Stimulated activated naive CD8-positive, alpha-beta T cell treated with anti-CD3 and anti-CD28 coated beads, Interleukin-15, Interleukin-2, amounts not matched to agents 100 ng/mL and 50 ng/mL, for 24 hours (primary cell): ENCODE data around the gene RETREG1.
"Not testable (repeated sequence)": the region's sequence is repeated elsewhere in the genome, so short reads cannot be mapped to it uniquely, and the experiment has no call there.

Experiments
- H3K27ac Mint-ChIP-seq: one replicate; pipeline ENCODE4 v1.8.0; 2021; ENCODE audit warnings: mild to moderate bottlenecking, mixed read lengths
- H3K27me3 Mint-ChIP-seq: one replicate; pipeline ENCODE4 v1.8.0; 2021; ENCODE audit warnings: mixed read lengths
- H3K36me3 Mint-ChIP-seq: one replicate; pipeline ENCODE4 v1.8.0; 2021; ENCODE audit warnings: low read depth, mixed read lengths
- H3K4me1 Mint-ChIP-seq: one replicate; pipeline ENCODE4 v1.8.0; 2021; ENCODE audit warnings: low read depth, mixed read lengths
- H3K4me3 Mint-ChIP-seq: one replicate; pipeline ENCODE4 v1.8.0; 2021; ENCODE audit warnings: mild to moderate bottlenecking, mixed read lengths
- H3K9me3 Mint-ChIP-seq: one replicate; pipeline ENCODE4 v1.8.0; 2021; ENCODE audit warnings: mixed read lengths

Gene RETREG1

GRCh38 chr5:16628376-16628775 is 11.6 kb upstream of the RETREG1 start:
- H3K27me3 Mint-ChIP-seq = no peaks in the 10 kb centered on the region
- H3K27ac Mint-ChIP-seq = peak overlapping the region; percentile 29
- H3K9me3 Mint-ChIP-seq = no peaks in the 10 kb centered on the region
- no peaks in the 10 kb centered on the region for H3K36me3 Mint-ChIP-seq
- H3K4me3 Mint-ChIP-seq = no peak overlapping the region
- peaks cover 58% of the 10 kb centered on the region for H3K4me1 Mint-ChIP-seq

DNA sequence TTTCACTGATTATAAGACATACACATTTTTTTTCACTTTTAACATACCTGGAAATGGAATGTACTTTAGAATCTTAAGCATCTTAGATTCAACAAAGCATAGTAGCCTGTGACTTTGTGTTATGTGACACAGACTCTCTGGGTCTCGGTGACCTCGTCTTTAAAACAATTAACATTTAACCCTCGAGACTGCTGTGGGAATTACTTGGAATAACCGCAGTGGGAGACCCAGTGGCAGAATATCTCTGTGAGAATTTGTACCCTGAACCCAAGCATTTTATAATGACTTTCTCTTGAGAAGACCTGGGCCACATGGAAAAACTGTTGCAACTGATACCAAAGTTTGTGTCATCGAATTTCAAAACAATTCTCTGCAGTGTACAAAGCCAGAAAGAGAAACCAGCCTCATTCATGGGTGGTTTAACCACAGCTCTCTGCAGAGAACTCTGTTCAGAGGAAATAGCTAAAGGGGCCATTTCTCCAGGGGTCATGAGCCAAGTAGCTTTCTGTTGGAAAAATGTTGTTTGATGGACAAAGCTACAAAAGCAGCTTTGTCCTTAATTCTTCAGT is 10.0 kb upstream of the RETREG1 start:
- Mint-ChIP-seq H3K27me3 (no peaks in the 10 kb centered on the region), H3K36me3 (no peaks in the 10 kb centered on the region), H3K9me3 (no peaks in the 10 kb centered on the region), H3K27ac (peak overlapping the region; percentile 89), H3K4me1 (peaks cover 58% of the 10 kb centered on the region), H3K4me3 (peak overlapping the region; percentile 40)

GRCh38 chr5:16625096-16625495 is 8.3 kb upstream of the RETREG1 start:
- peaks cover 54% of the 10 kb centered on the region for H3K4me1 Mint-ChIP-seq
- no peaks in the 10 kb centered on the region for H3K27me3 Mint-ChIP-seq
- H3K9me3 Mint-ChIP-seq = no peaks in the 10 kb centered on the region
- peak overlapping the region; percentile 33 for H3K27ac Mint-ChIP-seq
- no peak overlapping the region for H3K4me3 Mint-ChIP-seq
- H3K36me3 Mint-ChIP-seq = no peaks in the 10 kb centered on the region

GRCh38 chr5:16619136-16619535 is 2.3 kb upstream of the RETREG1 start:
- Mint-ChIP-seq H3K27ac (no peak overlapping the region), H3K4me1 (peaks cover 21% of the 10 kb centered on the region), H3K36me3 (peaks cover 7% of the 10 kb centered on the region), H3K27me3 (no peaks in the 10 kb centered on the region), H3K9me3 (no peaks in the 10 kb centered on the region), H3K4me3 (no peak overlapping the region)

DNA sequence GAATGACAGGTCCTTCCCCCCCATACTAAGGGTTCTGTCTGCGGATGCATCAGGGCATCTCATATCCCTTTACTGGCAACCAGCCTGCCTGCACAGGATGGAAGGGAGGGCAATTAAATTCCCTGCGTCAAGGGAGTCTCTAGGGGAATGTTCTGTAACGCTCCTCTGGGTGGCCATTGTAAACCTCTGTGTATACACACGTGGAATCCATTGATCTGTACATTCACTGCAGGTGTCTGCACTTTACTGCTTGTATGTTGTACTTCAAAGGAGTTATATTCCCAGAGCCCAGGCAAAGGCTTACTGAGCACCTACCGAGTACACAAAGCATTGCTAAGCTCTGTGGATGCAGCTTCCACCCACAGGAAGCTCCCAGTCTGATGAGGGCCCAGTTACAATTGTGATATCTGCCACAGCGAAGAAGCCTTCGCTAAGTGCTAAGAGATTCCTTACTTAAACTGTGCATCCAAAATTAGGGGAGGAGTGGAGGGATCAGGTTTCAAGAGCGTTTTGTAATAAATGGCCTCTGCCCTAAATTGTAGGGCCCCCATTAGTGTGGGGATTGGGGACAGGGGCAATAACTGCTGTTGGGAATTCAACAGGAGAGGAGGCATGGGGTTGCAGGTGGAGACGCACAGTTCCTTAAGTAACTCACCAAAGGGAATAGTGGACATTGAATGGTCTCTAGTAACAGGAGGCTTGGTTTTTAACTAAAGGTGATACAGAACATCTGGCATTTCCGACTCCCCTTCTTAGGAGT is 1.5 kb upstream of the RETREG1 start:
- H3K36me3 Mint-ChIP-seq = peaks cover 9% of the 10 kb centered on the region
- no peak overlapping the region for H3K4me3 Mint-ChIP-seq
- no peaks in the 10 kb centered on the region for H3K9me3 Mint-ChIP-seq
- H3K4me1 Mint-ChIP-seq = peaks cover 29% of the 10 kb centered on the region
- no peaks in the 10 kb centered on the region for H3K27me3 Mint-ChIP-seq
- no peak overlapping the region for H3K27ac Mint-ChIP-seq

DNA sequence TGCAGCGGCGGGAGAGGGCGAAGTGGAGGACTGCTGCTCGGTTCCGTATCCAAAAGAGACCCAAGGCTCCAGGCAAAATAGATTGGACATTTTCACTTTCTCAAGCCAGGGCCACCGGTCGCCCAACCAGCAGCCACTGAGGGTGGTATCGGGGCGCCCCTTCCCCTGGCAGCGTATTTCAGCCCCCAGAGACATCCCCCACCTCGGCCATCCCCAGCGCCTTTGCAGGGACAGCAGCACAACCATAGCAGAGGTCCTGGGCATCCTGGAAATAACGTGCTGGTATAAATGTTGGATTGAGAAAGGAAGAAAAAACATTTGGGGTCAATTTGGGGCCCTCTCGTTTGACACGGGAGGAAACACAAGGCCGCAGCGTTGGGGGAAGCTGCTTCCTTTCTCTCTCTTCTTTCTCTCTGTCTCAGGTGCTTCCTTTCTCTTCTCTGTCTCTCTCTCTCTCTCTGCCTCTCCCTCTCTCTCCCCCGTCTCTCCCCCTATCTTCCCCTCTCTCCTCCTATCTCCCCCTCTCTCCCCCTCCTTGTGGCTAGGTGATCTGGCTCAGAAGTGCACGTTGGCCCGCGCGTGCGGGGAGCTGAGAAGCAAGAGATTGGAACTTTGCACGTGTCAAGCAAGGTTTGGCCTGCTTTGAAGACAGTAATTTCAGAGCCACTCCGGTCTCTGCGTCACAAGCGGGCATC is 624 bp upstream of the RETREG1 start:
- Mint-ChIP-seq H3K27me3 (no peaks in the 10 kb centered on the region), H3K9me3 (no peaks in the 10 kb centered on the region), H3K36me3 (peaks cover 10% of the 10 kb centered on the region), H3K27ac (no peak overlapping the region), H3K4me3 (no peak overlapping the region), H3K4me1 (peaks cover 38% of the 10 kb centered on the region)

DNA sequence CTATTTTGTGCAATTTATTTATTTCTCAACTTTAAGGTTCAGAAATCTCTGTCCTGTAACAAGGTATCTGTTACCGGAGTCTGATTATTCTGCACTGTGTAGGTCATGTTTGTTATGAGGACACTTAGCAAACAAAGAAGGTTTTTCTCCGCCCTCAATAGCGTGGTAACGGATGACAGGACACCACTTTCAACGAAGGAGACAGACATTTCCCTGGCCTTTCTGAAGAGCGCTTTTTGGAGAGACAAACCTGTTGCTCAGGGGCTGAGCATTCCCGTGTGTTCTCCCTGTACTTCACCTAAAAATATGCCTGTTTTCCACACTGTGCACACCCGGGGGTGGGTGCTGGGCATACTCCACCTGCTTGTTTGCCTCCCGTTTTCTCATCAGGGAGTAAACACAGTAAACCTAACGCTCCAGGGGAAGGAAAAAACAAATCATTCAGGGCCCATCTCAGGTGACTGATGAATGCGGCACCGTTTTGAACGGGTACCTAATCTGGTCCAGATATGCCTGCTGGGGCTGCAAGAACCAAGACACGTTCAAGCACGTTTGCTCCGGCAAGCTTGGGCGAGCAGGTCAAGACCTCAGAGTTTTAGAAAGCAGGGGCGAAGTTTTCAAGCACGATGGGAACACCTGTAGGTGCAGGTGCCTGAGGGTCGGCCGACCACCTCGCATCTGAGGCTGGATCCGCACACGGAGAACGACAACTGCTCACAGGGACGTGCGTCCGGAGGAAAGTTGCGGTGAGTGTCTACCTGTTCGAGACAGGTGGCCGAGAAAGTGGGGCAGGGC is 859 bp downstream of the RETREG1 start:
- H3K4me3 Mint-ChIP-seq = no peak overlapping the region
- peak overlapping the region; percentile 82 for H3K27ac Mint-ChIP-seq
- H3K4me1 Mint-ChIP-seq = peaks cover 53% of the 10 kb centered on the region

DNA sequence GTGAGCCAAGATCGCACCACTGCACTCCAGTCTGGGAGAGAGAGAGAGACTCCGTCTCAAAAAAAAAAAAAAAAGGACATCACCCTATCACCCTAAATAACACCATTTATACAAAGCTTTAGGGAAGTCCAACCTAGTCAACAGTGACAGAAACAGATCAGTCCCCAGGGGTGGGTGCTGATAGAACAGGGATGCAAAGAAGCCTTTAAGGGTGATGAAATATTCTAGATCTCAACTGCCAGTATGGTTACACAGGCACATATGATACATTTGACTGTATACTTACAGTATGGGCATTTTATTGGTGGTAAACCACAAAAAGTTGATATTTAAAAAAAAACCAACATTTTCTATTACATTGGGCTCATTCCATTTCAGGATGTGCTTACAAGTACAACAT is 4.8 kb downstream of the RETREG1 start:
- no peak overlapping the region for H3K27ac Mint-ChIP-seq
- peaks cover 24% of the 10 kb centered on the region for H3K36me3 Mint-ChIP-seq
- H3K27me3 Mint-ChIP-seq = no peaks in the 10 kb centered on the region
- H3K9me3 Mint-ChIP-seq = no peaks in the 10 kb centered on the region
- peaks cover 59% of the 10 kb centered on the region for H3K4me1 Mint-ChIP-seq
- no peak overlapping the region for H3K4me3 Mint-ChIP-seq

More for the DNA sequence above, 859 bp downstream of the RETREG1 start:
- peaks cover 17% of the 10 kb centered on the region for H3K36me3 Mint-ChIP-seq
- no peaks in the 10 kb centered on the region for H3K9me3 Mint-ChIP-seq
- H3K27me3 Mint-ChIP-seq = no peaks in the 10 kb centered on the region

GRCh38 chr5:16610896-16611295 is 5.9 kb downstream of the RETREG1 start:
- not testable (repeated sequence) for H3K4me3 Mint-ChIP-seq, H3K27me3 Mint-ChIP-seq, H3K9me3 Mint-ChIP-seq, H3K27ac Mint-ChIP-seq
- Mint-ChIP-seq H3K4me1 (peaks cover 58% of the 10 kb centered on the region), H3K36me3 (peaks cover 33% of the 10 kb centered on the region)

DNA sequence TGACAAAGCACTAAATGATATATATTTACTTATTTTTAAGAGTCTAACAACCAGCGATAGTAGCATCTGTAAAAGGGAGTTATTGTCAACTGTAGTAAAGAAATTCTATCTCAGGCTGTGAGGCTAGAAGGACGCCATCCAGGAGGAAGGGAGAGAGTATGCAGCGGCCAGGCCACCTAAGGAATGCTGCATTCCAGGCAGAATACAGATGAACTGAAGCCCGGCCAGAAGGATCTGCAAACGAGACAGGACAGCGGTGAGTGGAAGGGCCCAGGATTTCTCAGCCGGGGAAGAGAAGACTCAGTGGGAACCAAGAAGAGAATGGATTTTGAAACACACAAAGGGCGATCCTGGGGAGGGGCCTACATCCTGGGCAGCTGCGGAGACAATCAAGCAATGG is 7.4 kb downstream of the RETREG1 start:
- Mint-ChIP-seq H3K9me3 (no peaks in the 10 kb centered on the region), H3K4me1 (peaks cover 58% of the 10 kb centered on the region), H3K36me3 (peaks cover 34% of the 10 kb centered on the region), H3K4me3 (no peak overlapping the region), H3K27me3 (no peaks in the 10 kb centered on the region), H3K27ac (no peak overlapping the region)

DNA sequence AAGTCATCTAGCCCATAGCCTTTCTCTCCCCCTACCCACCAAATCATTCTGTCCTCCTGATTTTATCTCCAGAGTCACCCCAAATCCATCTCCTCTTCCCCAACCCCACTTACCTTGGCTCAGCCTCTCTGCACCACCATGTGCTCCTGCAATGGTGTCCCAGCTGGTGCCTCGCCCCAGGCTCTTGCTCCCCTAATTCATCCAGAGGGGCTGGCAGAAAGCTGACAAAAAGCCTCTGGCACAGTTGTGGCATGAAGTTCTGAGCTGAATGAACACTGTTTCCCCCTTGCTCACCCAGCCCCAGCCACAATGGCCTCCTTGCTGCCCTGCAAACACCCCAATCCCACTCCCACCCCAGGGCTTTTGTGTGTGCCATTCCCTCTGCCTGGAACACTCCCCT is 10.2 kb downstream of the RETREG1 start:
- Mint-ChIP-seq H3K27me3 (no peaks in the 10 kb centered on the region), H3K9me3 (no peaks in the 10 kb centered on the region), H3K4me1 (peaks cover 42% of the 10 kb centered on the region), H3K36me3 (peaks cover 38% of the 10 kb centered on the region), H3K4me3 (no peak overlapping the region), H3K27ac (no peak overlapping the region)

- no peaks in the 10 kb centered on the region for H3K9me3 Mint-ChIP-seq
- peaks cover 39% of the 10 kb centered on the region for H3K36me3 Mint-ChIP-seq
- H3K27ac Mint-ChIP-seq = no peak overlapping the region
- peaks cover 47% of the 10 kb centered on the region for H3K4me1 Mint-ChIP-seq
- H3K27me3 Mint-ChIP-seq = no peaks in the 10 kb centered on the region
- no peak overlapping the region for H3K4me3 Mint-ChIP-seq
Measured at GRCh38 chr5:16603701-16604100, 13.1 kb downstream of the RETREG1 start.

GRCh38 chr5:16603295-16603694 is 13.5 kb downstream of the RETREG1 start:
- Mint-ChIP-seq H3K4me1 (peaks cover 51% of the 10 kb centered on the region), H3K9me3 (no peaks in the 10 kb centered on the region), H3K36me3 (peaks cover 43% of the 10 kb centered on the region), H3K27me3 (no peaks in the 10 kb centered on the region), H3K4me3 (no peak overlapping the region), H3K27ac (no peak overlapping the region)

- no peak overlapping the region for H3K4me3 Mint-ChIP-seq
- peaks cover 62% of the 10 kb centered on the region for H3K4me1 Mint-ChIP-seq
- no peaks in the 10 kb centered on the region for H3K27me3 Mint-ChIP-seq
- peaks cover 51% of the 10 kb centered on the region for H3K36me3 Mint-ChIP-seq
- H3K27ac Mint-ChIP-seq = no peak overlapping the region
- H3K9me3 Mint-ChIP-seq = no peaks in the 10 kb centered on the region
Measured at GRCh38 chr5:16602182-16602581, 14.6 kb downstream of the RETREG1 start.

DNA sequence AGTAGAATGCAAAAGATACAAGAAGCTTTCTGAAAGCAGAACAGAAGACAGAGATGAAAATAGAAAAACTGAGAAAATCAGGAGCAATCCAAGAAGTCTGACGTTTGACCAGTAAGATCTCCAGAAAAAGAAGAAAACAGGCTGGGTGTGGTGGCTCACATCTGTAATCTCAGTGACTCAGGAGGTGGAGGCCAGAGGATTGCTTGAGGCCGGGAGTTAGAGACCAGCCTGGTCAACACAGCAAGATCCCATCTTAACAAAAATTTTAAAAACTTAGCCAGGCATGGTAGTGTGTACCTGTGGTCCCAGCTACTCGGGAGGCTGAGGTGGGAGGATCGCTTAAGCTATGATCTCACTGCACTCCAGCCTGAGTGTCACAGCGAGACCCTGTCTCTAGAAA is 15.9 kb downstream of the RETREG1 start:
- H3K9me3 Mint-ChIP-seq = no peaks in the 10 kb centered on the region
- H3K4me3 Mint-ChIP-seq = no peak overlapping the region
- peaks cover 60% of the 10 kb centered on the region for H3K4me1 Mint-ChIP-seq
- peak overlapping the region; percentile 13 for H3K27ac Mint-ChIP-seq
- no peaks in the 10 kb centered on the region for H3K27me3 Mint-ChIP-seq
- peaks cover 40% of the 10 kb centered on the region for H3K36me3 Mint-ChIP-seq
